DND-41 (cell line): Measurements from ENCODE around the gene SCYGR3.

Experiments used
- CTCF ChIP-seq: IDR thresholded peaks from 2 replicates; pipeline ENCODE4 v1.5.1; 2012; ENCODE audit warnings: borderline replicate concordance, low read length, moderate library complexity, mild to moderate bottlenecking; ENCODE audit not compliant: poor library complexity, severe bottlenecking; ENCODE audit errors: extremely low read depth
- EZH2 ChIP-seq: IDR thresholded peaks from 3 replicates; pipeline ENCODE4 v1.6.1; 2012; ENCODE audit warnings: borderline replicate concordance, low read depth, mild to moderate bottlenecking, moderate library complexity, low read length, inconsistent platforms; ENCODE audit not compliant: severe bottlenecking

- TF ChIP-seq CTCF = no peak
- TF ChIP-seq EZH2 = no peak
Measured at GRCh38 chr2:227579791-227580190, 34.8 kb downstream of the SCYGR3 start.
